ENCODE measurements around the gene CLOCK.

DNA sequence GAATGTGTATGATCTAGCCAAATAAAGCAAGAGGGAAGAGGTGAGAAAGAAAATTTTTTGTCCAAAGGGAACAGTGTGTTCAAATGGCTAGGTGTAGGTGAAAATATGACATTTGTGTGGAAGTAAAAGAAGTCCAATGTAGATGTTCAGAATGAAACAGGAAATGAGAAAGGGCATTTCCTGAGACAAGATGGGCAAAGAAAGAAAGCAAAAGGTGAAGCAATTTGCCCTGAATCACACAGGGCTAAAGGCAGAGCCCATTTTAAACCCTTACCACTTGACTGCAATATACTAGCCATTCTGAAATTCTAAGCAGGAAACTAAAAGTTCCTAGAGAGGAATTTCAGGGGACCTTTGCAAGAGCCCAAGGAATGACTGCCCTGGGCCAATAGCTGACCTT is 36.0 kb downstream of the CLOCK start:
- TF ChIP-seq CTCF (IDR thresholded peaks at IDR 0.05) (no peak), POLR2A (IDR thresholded peaks at IDR 0.05) (no peak)
